Activated T-cell treated with anti-CD3 and anti-CD28 coated beads, Interleukin-2, amount 50 U/mL, for 1 hour (primary cell): ENCODE data around the gene CLCF1.

Experiments used
- DNase-seq: peaks from one replicate; pipeline ENCODE4 v3.0.0-alpha.2; 2020

The CLCF1 gene

GRCh38 chr11:67373648-67374570 is 511 bp upstream of the CLCF1 start:
- DNase-seq = peak; percentile 81

DNA sequence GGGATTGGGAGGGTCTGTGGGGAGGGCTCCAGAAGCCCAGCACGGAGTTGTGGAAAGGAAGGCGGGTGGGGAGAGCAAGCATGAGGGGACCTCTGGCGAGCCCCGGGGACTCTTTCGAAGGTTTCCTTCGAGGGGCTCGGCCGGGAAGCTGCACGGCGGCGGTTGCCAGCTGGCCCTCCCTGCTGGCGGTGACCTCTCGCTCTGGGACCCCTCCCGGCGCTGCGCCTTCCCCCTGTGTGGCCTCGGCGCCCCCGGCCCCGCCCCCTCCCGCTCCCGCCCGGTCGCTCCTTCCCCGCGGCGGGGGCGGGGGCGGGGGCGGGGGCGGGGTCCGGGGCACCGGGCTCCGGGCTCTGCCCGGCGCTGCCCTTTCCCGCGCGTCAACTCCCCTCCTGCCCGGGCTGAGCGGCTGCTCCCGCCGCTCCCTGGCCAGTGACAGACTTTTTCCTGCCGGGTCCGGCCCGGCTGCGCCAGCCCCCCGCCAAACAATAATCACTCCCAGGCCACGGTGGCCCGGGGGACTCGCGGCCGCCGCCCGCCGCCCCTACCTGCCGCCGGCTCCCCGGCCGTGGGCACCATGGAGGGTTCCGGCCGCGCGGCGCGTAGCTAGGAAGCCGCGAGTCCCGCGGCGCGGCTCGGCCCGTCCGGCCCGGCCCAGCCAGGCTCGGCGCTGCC is 941 bp downstream of the CLCF1 start:
- no peak for DNase-seq

- DNase-seq = no peak
These were observed 1.5 kb downstream of the CLCF1 start for GRCh38 chr11:67371911-67372320.

DNA sequence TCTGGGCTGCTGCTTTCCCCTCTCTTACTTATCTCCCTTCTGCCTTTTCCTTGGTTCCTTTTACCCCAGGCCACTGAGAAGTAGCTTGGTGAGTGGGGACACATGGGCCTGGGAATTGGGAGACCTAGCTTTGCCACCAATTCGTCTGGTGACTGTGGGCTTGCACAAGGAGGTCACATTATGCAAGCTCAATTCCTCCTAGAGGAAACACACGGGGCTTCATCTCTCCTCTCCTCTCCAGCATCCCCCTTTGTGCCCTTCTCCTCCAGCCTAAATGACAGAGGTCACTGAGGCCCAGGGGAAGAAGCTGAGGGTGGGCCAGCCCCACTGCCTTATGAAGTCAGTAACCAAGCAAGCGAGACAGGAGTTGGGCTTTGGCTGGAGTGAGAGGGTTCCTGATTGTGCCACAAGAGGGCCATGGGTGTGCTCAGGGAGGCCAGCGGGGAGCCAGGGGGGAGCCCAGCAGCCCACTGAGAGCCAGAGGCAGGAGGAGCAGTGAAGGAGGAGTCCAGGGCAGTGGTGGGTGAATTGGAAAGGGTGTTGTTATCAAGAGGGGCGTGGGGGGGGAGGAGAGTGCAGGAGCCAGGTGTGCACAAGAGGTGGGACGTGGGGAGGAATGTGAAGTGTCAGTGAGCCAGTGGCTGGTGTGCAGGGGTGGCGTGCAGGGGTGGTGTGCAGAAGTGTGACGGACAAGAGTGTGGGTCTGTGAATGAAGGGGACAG is 2.0 kb downstream of the CLCF1 start:
- DNase-seq = peak; percentile 49

DNA sequence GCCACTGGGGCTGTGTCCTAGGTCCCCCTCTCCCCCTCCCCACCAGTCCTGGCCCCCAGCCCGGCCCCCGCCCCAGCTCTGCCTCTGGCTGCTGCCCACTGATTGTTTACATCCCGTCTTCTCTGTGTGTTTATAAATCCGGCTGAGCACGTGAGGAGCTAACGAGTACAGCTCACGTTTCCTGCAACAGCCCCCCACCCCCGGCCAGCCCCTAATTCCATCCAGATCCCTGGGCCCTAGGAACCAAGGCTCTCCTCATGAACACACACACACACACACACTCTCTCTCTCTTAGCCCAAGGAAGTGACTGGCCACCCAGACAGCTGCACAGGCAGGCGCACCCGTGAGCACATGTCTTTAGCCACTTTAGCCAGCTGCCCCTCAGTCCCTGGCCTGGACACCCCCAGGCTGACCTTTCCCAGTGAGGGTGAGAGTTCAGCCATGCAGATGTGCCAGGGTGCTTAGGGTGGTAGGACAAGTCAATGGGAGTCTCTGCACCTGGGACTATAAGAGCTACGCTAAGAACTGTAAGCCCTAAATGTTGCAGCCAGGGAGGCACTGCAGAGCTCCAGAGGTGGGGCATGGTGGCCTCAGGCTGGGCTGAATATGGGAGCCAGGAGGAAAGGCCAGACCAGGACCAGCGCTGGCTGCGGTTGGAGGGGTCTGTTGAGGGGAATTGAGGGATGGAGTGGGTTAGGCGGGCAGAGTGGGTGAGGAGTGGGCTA is 2.9 kb downstream of the CLCF1 start:
- DNase-seq = no peak

DNA sequence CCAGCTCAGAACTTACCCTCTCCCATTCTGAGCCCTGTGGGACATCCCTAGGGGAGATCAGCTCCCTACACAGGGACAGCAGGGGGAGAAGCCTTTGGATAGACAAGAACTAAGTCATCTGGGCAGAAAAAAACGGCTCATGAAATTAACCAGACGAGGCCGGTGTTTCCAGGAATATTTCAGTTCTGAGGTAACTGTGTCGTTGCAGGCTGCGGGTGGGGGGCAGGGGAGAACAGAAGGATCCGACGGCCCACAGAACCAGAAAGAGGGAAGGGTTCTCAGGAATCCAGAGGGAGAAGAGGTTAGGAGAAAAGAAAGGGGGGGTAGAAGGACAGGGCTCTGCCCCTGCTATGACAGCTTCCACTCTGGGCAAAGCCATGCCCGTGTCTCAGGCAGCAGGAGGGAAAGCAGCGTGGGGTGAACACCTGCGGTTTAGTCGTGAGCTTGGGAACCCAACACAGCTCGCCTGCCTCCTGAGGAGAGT is 3.6 kb downstream of the CLCF1 start:
- DNase-seq = no peak

DNA sequence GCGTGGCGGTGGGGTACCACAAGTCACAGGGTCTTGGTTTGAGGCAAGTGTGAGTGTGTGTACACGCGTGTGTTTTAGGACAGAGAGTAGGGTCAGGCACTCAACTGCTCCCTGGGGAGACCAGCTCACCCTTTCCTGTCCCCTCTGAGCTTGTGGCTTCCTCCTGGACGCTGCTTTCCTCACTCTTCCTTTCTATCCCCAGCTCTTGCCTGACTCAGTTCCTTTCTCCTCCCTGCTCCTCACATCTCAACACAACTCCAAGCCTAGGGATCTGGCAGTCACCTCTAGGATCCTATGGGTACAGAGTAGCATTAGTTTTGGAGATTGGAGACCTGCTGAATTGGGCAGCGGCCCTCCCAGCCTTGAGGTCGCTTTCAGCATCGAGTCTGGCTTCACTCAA is 4.1 kb downstream of the CLCF1 start:
- DNase-seq = no peak

DNA sequence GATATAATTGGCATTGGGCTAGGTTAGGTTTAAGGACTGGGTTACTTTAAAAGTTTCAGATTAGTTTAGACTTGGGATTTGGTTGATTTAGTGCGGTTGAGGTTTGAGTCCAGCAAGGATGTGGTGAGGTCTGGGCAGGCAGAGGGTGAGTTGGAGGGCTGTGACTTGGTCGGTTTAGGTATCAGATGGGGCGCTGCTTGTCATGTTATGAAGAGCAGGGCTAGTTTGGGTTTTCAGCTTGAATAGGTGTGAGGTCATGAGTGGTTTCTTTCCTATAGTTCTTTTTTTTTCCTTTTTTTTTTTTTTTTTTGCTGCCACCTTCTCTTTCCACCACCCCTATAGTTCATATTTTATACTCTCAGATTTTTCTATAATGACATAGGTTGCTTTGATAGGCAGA is 4.8 kb downstream of the CLCF1 start:
- no peak for DNase-seq

- DNase-seq = no peak
These were observed 5.6 kb downstream of the CLCF1 start for GRCh38 chr11:67367761-67368227.

DNA sequence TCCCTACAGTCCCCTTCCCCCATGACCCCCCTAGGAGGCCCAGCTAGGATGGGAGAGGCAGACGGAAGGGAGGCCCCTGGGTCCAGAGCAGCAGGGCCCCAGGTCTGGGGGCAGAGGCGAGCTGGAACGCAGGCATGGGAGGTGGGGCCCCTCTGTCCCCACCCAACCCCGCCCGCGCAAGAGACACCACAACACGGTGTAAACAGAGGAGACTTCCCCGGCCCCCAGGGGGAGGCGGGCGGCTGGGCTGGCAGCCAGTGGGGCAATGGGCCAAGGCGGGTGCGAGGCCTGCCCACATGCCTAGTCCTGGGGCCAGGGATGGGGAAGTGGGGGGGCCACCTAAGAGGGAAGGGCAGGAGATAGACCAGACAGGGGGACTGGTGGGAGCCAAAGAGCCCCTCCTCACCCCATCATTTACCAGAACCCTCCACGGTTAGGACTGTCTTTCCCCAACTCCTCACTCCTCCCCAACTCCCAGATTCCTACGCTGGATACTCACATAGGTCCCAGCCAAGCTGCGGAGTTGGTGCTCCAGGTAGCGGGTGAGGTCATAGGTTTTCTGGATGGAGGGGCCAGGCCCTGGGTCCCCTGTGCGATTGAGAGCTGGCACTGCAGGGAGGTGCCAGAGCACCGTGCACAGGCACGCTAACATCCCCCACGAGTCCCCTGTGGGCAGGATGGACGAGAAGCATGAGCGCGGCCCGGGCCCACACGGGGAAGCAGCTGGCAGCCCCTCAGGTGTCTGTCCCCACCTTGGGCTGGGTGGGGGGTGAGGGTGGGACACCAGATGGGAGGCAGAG is 6.2 kb downstream of the CLCF1 start:
- no peak for DNase-seq

- no peak for DNase-seq
These were observed 6.9 kb downstream of the CLCF1 start for GRCh38 chr11:67366546-67366945.

DNA sequence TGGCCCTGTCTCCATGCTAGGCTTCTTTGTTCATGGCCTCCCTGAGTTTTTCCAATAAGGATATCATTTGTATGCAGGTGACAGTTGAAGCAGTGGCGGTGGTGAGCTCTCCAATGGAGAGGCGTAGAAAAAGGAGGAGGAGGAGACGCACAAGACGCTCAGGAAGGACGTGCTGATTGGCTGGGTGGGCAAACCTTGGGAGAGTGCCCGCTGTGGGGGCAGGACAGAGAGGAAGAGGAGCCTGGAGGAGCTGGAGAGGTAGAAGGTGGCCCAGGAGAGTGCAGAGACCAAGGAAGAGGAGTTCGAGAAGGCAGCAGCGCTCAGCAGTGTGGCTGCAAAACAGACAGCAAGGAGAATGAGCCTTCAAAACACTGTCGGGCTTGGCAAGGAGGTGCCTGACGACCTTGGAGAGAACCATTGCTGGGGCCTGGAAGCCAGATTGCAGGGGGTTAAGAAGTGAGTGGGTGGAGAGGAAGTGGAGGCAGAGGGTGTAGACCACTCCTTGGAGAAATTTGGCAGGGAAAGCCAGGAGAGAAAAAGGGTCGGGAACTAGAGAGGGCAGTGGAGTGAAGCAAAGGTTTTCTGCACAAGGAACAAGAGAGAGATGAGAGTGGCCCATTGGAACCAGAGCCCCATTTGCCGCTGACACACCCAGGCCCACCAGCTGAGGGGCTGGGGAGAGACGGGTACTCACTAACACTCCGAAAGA is 7.5 kb downstream of the CLCF1 start:
- no peak for DNase-seq

DNA sequence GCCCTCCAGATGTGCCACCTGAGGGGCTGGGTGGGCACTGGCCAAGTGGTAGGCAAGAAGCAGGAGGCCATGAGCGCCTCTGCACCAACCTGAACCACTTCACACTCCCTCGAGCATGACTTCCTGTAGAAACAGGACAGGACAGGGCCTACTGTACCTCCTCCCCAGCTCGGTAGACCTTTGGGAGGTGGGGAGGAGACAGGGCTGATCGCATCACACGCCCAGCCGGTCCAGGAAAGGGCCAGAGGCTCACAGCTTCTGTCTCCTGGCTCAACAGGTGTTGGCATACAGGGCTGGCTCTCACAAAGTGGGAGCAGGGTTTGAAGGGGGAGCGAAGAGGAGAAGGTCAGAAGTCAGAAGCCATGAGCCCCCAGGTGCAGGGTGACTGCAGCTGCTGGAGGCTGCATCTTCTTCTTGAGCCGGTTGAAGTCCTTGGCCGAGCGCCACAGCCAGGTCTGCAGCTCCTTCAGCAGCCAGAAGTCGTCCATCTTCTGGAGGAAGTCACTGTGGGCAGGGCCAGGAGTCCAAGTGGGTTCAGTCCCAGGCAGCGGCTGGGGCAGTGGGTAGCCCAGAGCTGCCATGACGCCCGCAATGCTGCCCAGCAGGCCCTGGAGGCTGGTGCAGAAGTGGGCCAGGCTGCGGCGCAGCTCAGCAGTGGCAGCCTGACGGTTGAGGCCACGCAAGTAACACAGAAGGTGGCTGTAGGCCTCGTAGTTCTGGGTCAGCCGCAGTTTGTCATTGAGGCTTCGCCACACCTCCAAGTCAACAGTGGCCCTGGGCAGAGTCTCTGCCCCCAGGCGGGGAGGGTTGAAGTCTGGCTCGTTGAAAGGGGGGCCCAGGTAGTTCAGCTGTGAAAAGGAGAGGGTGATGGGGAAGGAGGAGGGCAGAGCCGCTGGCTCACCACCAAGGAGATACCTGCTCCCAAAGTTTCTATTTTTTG is 8.3 kb downstream of the CLCF1 start:
- DNase-seq = no peak

DNA sequence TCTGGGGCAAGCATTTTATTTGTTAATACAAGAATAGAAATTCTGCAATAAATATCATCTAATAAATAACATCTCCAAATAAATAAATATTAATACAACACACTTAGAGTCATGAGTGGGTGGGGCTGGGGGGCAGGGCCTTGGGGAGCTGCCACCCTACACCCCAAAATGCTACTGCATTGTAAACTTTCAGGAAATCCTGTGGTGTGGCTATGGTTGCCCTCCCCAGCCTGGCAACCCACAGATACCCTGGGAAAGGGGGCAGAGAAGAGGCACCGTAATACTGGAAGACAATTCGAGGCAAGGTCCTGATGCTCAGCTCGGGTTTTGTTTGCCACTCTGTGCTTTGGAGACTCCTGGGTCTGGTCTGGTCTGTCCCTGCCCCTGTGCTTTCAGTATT is 9.2 kb downstream of the CLCF1 start:
- DNase-seq = no peak

GRCh38 chr11:67357831-67358670 is 15.3 kb downstream of the CLCF1 start:
- DNase-seq = no peak

DNA sequence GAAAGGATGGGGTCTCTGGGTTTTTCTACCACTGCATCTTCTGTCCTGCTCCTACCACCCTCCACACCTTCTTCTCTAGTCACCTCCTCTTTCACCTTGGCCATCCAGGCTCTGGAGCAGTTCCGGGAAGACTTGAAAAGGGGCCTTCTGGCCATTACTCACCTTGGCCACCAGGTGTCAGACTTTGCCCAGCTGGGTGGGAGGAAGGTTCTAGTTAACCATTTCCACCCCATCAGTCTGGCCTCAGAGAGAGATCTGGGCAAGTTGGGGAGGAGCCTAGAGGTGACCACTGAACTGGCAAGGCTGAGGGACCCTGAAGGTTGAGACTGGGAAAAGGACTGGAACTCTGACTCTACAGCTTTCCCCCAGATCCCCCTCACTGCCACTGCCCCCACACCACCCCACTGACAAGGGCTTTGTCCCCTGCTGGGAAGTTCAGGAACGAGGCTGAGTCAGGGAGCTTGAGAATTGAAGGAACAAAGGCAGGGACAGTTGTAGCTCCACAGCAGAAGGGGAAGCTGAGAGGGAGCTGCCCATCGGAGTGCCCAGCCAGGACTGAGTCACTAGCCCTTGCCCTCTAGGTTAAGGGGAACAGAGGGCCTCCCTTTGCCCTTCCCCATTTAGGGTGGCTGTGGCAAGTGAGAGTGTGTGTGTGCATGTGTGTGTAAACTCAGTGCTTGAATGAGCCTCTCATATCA is 16.4 kb downstream of the CLCF1 start:
- peak; percentile 71 for DNase-seq

DNA sequence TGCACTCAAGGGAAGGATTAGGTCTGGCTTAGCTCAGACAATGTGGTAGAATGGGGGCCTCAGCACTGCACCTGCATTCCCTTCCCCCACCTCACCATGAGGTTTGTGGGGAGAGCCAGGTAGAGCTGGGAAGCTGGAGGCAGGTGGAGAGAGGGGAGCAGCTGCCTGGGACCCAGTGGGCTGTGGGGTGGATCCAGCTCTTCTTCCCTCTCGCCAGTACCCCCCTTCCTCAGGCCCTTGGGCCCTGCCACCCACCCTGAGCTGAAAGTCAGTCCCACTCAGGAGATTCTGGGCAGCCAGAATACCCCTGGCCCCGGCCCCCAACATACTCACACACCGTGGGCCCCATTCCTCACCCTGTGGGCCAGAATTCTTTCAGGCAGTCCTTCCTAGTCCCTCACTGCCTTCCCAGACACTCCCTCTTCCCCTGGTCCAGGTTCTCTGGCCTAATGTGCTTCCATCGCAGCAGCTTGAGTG is 17.0 kb downstream of the CLCF1 start:
- no peak for DNase-seq

- no peak for DNase-seq
These were observed 17.5 kb downstream of the CLCF1 start for GRCh38 chr11:67355794-67356386.
